GM12874 (cell line): ENCODE results near the gene GPM6B.

ENCODE experiments used
- TF ChIP-seq, protein P1 (sequence below): IDR thresholded peaks from 2 replicates; pipeline ENCODE4 v1.5.1; 2011; ENCODE audit warnings: low read depth, mild to moderate bottlenecking, control low read depth, low read length, moderate library complexity; ENCODE audit not compliant: insufficient read depth

Gene GPM6B

GRCh38 chrX:13764281-13764680 is 52.6 kb downstream of the GPM6B start:
- TF ChIP-seq, protein P1, sequence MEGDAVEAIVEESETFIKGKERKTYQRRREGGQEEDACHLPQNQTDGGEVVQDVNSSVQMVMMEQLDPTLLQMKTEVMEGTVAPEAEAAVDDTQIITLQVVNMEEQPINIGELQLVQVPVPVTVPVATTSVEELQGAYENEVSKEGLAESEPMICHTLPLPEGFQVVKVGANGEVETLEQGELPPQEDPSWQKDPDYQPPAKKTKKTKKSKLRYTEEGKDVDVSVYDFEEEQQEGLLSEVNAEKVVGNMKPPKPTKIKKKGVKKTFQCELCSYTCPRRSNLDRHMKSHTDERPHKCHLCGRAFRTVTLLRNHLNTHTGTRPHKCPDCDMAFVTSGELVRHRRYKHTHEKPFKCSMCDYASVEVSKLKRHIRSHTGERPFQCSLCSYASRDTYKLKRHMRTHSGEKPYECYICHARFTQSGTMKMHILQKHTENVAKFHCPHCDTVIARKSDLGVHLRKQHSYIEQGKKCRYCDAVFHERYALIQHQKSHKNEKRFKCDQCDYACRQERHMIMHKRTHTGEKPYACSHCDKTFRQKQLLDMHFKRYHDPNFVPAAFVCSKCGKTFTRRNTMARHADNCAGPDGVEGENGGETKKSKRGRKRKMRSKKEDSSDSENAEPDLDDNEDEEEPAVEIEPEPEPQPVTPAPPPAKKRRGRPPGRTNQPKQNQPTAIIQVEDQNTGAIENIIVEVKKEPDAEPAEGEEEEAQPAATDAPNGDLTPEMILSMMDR = no peak

DNA sequence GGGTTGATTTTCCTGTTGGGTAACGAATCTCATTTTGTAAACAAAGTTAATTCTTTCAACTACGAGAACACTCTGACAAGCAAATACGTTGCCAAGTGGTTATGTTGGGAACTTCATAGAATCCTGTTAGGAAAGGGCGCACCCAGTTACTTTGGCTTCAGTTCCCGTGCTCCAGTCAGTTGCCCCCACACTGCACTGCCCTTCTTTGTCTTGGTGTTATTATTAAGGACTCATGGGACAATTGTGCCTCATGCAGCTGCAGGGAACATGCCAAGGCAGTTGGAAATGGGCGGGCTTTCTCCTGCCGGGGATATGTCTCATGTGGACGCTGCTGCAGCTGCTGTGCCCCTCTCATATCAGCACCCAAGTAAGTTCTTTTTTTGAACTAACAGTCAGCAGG is 53.4 kb downstream of the GPM6B start:
- TF ChIP-seq, protein P1 = no peak

DNA sequence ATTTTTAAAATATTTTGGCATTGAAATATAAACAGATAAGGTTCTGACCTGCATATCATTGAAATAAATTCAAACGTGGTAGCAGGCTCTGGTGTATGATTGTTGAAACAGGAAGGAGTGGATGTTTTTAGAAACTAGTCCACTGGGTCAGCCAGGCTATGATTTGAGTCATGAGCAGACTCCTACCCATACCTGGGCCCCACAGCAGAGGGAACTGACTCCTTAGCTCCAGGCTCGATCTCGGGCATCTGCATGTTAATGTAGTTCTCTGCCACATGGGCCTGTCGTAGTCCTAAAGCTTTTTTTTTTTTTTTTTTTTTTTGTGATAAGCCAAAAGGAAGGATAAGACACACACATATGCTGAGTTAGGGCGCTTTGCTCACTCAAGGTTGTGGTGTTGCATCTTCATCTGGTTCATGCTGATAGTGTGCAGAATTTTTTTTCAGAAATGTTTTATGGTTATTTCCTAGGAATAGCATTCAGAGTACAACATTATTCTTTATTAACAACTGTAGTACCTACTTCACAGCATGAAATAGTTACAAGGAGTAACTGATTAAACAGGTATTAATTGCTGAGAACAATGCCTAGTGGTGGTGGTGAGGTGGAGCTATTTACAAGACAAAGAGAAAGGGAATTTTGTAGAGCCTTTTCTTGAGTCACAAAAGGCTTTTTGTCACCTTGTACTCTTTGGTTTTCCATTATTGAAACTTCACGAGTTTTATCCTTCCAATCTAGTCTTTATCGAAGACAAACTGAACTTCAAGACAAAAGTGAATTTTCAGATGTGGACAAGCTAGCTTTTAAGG is 55.1 kb downstream of the GPM6B start:
- TF ChIP-seq, protein P1 = no peak

- TF ChIP-seq, protein P1 = no peak
Observed at GRCh38 chrX:13760426-13760825, 56.5 kb downstream of the GPM6B start.

GRCh38 chrX:13759152-13759718 is 57.7 kb downstream of the GPM6B start:
- TF ChIP-seq, protein P1 = no peak

- TF ChIP-seq, protein P1 = no peak
Observed at GRCh38 chrX:13756381-13756780, 60.5 kb downstream of the GPM6B start.

DNA sequence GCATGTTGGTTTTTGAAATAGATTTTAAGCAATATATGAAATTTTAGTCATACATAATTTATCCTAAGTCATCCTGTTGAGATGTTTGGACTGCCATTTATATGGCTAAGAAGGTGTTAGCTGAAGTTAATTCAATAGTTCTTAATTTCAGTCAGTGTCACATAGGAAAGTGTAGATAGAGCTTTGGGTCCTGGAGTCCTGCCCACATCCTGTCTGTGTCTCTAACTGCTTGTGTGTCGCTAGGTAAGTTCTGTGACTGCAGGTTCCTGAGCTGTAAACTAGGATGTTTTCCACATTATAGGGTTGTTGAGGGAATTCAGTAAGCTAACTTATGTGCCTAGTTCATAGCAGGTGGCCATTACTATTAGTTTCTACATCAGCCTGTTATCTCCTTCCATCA is 61.6 kb downstream of the GPM6B start:
- TF ChIP-seq, protein P1 = no peak
